Ishikawa (cell line): Measurements from ENCODE around the gene KMT2D.

Source experiments
- CEBPB ChIP-seq: IDR thresholded peaks from 2 replicates; pipeline ENCODE4 v1.6.1; 2012
- CREB1 ChIP-seq: IDR thresholded peaks from 2 replicates; pipeline ENCODE4 v1.6.1; 2012; ENCODE audit warnings: low read depth
- EP300 ChIP-seq: IDR thresholded peaks from 2 replicates; pipeline ENCODE4 v1.6.1; 2012; ENCODE audit warnings: borderline replicate concordance
- FOXM1 ChIP-seq: IDR thresholded peaks from 2 replicates; pipeline ENCODE4 v1.6.1; 2012; ENCODE audit warnings: low read depth, borderline replicate concordance
- TAF1 ChIP-seq: IDR thresholded peaks from 2 replicates; pipeline ENCODE4 v1.6.1; 2012; ENCODE audit warnings: low read depth, mild to moderate bottlenecking
- TEAD4 ChIP-seq: IDR thresholded peaks from 2 replicates; pipeline ENCODE4 v1.6.1; 2012
- YY1 ChIP-seq: IDR thresholded peaks from 2 replicates; pipeline ENCODE4 v1.6.1; 2012; ENCODE audit warnings: low read depth
- ZBTB7A ChIP-seq: IDR thresholded peaks from 2 replicates; pipeline ENCODE4 v1.6.1; 2012; ENCODE audit warnings: low read depth

GRCh38 chr12:49064767-49065152 is 4.2 kb upstream of the KMT2D start:
- TF ChIP-seq EP300 = no peak
- TF ChIP-seq ZBTB7A = no peak
- TF ChIP-seq CREB1 = no peak
- TF ChIP-seq FOXM1 = no peak
- TF ChIP-seq CEBPB = no peak
- no peak for TF ChIP-seq TAF1
- TF ChIP-seq TEAD4 = no peak
- no peak for TF ChIP-seq YY1
